Sciatic nerve (tissue), 2 donors: ENCODE results near the gene SLC44A1. TPM values are rescaled to one million over a fixed set of nuclear protein-coding genes. Genes with fewer than 3 reads are reported as not detected.

Source experiments
- ATAC-seq: fragments of 200-7000 bp; cut with Tn5 transposase; one replicate; pipeline ENCODE4 v1.9.1; 2020; ENCODE audit warnings: mild to moderate bottlenecking, moderate library complexity
- DNase-seq: peaks from one replicate; pipeline ENCODE4 v3.0.0-alpha.2; 2020; ENCODE audit warnings: low spot score
- intact Hi-C: fragments of 100-400 bp; cut with DNase I; formaldehyde crosslinking; loops from one replicate; pipeline ENCODE4 v1.14.2; 2022
- total RNA-seq: library from RNA; stranded (reverse); fragmentation: NEBNext Ultra II Directional; extraction: Animal tissue kit (Norgen Biotek cat#: 25700); gene quantifications from one replicate; pipeline ENCODE4 v1.2.1, GENCODE V29; 2021
- donor health status: DM: no; HTN: no; CAD: no.
- donor health status: DM: no; HTN: no; CAD: no.

The SLC44A1 gene
- 82.2 TPM for total RNA-seq

GRCh38 chr9:105244003-105244733 lies at the start of gene SLC44A1:
SLC44A1 (plus strand) TSS chr9:105244651; CDS start chr9:105244869, 218 bp downstream.
- intact Hi-C loops, result no loop called here
- ATAC-seq (peak; percentile 97), DNase-seq (peak; percentile 98)

GRCh38 chr9:105195259-105195658 lies 49.2 kb upstream of the SLC44A1 start:
- ATAC-seq, result no peak
- DNase-seq, result no peak
- intact Hi-C loops, result no loop called here

GRCh38 chr9:105198023-105198422 lies 46.4 kb upstream of the SLC44A1 start:
- ATAC-seq (no peak), DNase-seq (no peak)
- intact Hi-C loops, result no loop called here

GRCh38 chr9:105198865-105199264 lies 45.6 kb upstream of the SLC44A1 start:
- ATAC-seq, result peak; percentile 85
- intact Hi-C loops, result no loop called here

GRCh38 chr9:105204416-105204815 lies 40.0 kb upstream of the SLC44A1 start:
- intact Hi-C loops, result no loop called here
- DNase-seq (no peak), ATAC-seq (no peak)

More at GRCh38 chr9:105198865-105199264, 45.6 kb upstream of the SLC44A1 start:
- no peak for DNase-seq

GRCh38 chr9:105205787-105206495 lies 38.5 kb upstream of the SLC44A1 start:
- DNase-seq (peak; percentile 75), ATAC-seq (peak; percentile 96)
- intact Hi-C loops, result no loop called here

GRCh38 chr9:105206496-105206820 lies 38.0 kb upstream of the SLC44A1 start:
- no peak for DNase-seq
- no peak for ATAC-seq
- intact Hi-C loops, result no loop called here

- ATAC-seq (peak; percentile 84), DNase-seq (no peak)
- intact Hi-C loops, result no loop called here
Measured at GRCh38 chr9:105206821-105207699, 37.4 kb upstream of the SLC44A1 start.

- intact Hi-C loops, result no loop called here
- ATAC-seq, result peak; percentile 45
Measured at GRCh38 chr9:105216440-105217178, 27.8 kb upstream of the SLC44A1 start.

GRCh38 chr9:105218673-105219072 lies 25.8 kb upstream of the SLC44A1 start:
- DNase-seq (no peak), ATAC-seq (no peak)
- intact Hi-C loops, result no loop called here

More at GRCh38 chr9:105216440-105217178, 27.8 kb upstream of the SLC44A1 start:
- no peak for DNase-seq

GRCh38 chr9:105219291-105219805 lies 25.1 kb upstream of the SLC44A1 start:
- ATAC-seq, result no peak
- DNase-seq, result no peak
- intact Hi-C loops, result no loop called here

GRCh38 chr9:105220451-105220850 lies 24.0 kb upstream of the SLC44A1 start:
- no peak for DNase-seq
- intact Hi-C loops, result no loop called here
- no peak for ATAC-seq

GRCh38 chr9:105223544-105224140 lies 20.8 kb upstream of the SLC44A1 start:
- intact Hi-C loops, result no loop called here
- ATAC-seq (no peak), DNase-seq (no peak)

GRCh38 chr9:105226055-105226454 lies 18.4 kb upstream of the SLC44A1 start:
- DNase-seq (no peak), ATAC-seq (no peak)
- intact Hi-C loops, result no loop called here

GRCh38 chr9:105232207-105232606 lies 12.2 kb upstream of the SLC44A1 start:
- intact Hi-C loops, result no loop called here
- no peak for DNase-seq
- no peak for ATAC-seq

- ATAC-seq, result no peak
- intact Hi-C loops, result no loop called here
- no peak for DNase-seq
Measured at GRCh38 chr9:105233873-105234272, 10.6 kb upstream of the SLC44A1 start.

- no peak for ATAC-seq
Measured at GRCh38 chr9:105236261-105236660, 8.2 kb upstream of the SLC44A1 start.

GRCh38 chr9:105237246-105237645 lies 7.2 kb upstream of the SLC44A1 start:
- intact Hi-C loops, result no loop called here
- DNase-seq, result no peak
- no peak for ATAC-seq

More at GRCh38 chr9:105236261-105236660, 8.2 kb upstream of the SLC44A1 start:
- no peak for DNase-seq
- intact Hi-C loops, result no loop called here
